Esophagus squamous epithelium (tissue), 4 donors: ENCODE results near the gene EIF1B.

Experiments
- POLR2A ChIP-seq, 4 donors: fragments of 450-650 bp; IDR thresholded peaks; one replicate each; pipeline ENCODE4 v1.6.1; 2017; ENCODE audit warnings: antibody characterized with exemption in 4 of 4, mild to moderate bottlenecking in 4 of 4, moderate library complexity in 3 of 4
- TF ChIP-seq, protein P1 (sequence below), 6 experiments: fragments of 450-650 bp in 4 of 6; fragments of 200-600 bp in 2 of 6; sonication (generic) in 2 of 6; IDR thresholded peaks; one replicate each; pipeline ENCODE4 v1.5.1; 2016 to 2019; ENCODE audit warnings: antibody characterized with exemption in 6 of 6, mild to moderate bottlenecking in 4 of 6, moderate library complexity in 4 of 6

DNA sequence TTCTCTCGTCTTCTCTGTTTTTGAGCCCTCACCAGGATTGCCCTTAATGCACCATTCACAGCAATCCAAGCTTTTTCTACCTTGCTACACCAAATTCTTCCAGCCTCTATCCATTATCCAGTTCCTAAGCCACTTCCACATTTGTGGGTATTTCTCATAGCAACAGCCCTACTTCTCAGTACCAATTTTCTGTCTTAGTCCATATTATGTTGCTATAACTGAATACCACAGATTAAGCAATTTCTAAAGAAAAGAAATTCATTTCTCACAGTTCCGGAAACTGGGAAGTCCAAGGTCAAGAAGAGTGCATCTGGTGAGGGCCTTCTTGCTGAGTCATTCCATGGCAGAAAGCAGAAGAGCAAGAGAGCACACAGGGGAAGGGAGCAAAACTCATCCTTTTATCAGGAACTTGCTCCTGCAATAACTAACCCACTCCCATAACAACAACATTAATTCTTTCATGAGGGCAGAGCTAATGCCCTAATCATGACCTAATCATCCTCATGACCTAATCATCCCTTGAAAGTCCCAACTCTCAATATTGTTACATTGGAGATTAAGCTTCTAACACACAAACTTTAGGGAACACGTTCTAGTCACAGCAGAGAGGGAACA, 9.7 kb upstream of the EIF1B start:
- TF ChIP-seq, protein P1, sequence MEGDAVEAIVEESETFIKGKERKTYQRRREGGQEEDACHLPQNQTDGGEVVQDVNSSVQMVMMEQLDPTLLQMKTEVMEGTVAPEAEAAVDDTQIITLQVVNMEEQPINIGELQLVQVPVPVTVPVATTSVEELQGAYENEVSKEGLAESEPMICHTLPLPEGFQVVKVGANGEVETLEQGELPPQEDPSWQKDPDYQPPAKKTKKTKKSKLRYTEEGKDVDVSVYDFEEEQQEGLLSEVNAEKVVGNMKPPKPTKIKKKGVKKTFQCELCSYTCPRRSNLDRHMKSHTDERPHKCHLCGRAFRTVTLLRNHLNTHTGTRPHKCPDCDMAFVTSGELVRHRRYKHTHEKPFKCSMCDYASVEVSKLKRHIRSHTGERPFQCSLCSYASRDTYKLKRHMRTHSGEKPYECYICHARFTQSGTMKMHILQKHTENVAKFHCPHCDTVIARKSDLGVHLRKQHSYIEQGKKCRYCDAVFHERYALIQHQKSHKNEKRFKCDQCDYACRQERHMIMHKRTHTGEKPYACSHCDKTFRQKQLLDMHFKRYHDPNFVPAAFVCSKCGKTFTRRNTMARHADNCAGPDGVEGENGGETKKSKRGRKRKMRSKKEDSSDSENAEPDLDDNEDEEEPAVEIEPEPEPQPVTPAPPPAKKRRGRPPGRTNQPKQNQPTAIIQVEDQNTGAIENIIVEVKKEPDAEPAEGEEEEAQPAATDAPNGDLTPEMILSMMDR (IDR thresholded peaks at IDR 0.05): no peak
- TF ChIP-seq POLR2A (IDR thresholded peaks at IDR 0.05): no peak
